Gastrocnemius medialis (tissue), 4 donors: Measurements from ENCODE around the gene FNDC3B.

Source experiments
- CTCF ChIP-seq, 5 experiments: fragments of 450-650 bp in 3 of 5; fragments of 200-600 bp in 2 of 5; sonication (generic) in 2 of 5; IDR thresholded peaks in 4 of 5; conservative IDR thresholded peaks in 1 of 5; 1 replicate in 4 of 5; 2 replicates in 1 of 5; pipeline ENCODE4 v1.5.1; 2016 to 2019; ENCODE audit warnings: antibody characterized with exemption in 5 of 5, mild to moderate bottlenecking in 3 of 5, moderate library complexity in 3 of 5
- POLR2A ChIP-seq, 2 donors: fragments of 450-650 bp; IDR thresholded peaks; one replicate each; pipeline ENCODE4 v1.6.1; 2017; ENCODE audit warnings: antibody characterized with exemption in 2 of 2, mild to moderate bottlenecking in 2 of 2, moderate library complexity in 2 of 2

GRCh38 chr3:172263781-172264486 is 224.6 kb downstream of the FNDC3B start:
- TF ChIP-seq CTCF (IDR thresholded peaks at IDR 0.05 in 4 of 5, conservative IDR thresholded peaks at IDR 0.05 in 1 of 5): no peak
- TF ChIP-seq POLR2A (IDR thresholded peaks at IDR 0.05): no peak
